IPS DF 6.9 (cell line): Measurements from ENCODE around the gene MEF2A.

Source experiments
- DNase-seq: peaks from one replicate; pipeline ENCODE4 v3.0.0-alpha.2; 2013; ENCODE audit warnings: low read depth, low spot score
- H3K27ac ChIP-seq: one replicate; pipeline ENCODE4 v1.5.1; 2013; ENCODE audit warnings: low read length, control low read depth
- H3K27me3 ChIP-seq: 2 replicates; pipeline ENCODE4 v1.6.1; 2013; ENCODE audit warnings: mild to moderate bottlenecking, low read length; ENCODE audit not compliant: control insufficient read depth, insufficient read depth
- H3K36me3 ChIP-seq: 2 replicates; pipeline ENCODE4 v1.6.1; 2013; ENCODE audit warnings: low read length; ENCODE audit not compliant: control insufficient read depth, insufficient read depth
- H3K4me1 ChIP-seq: 2 replicates; pipeline ENCODE4 v1.6.1; 2013; ENCODE audit warnings: low read length; ENCODE audit not compliant: control insufficient read depth, insufficient read depth
- H3K4me3 ChIP-seq: 2 replicates; pipeline ENCODE4 v1.5.1; 2013; ENCODE audit warnings: mild to moderate bottlenecking, low read length
- H3K9me3 ChIP-seq: 2 replicates; pipeline ENCODE4 v1.6.1; 2013; ENCODE audit warnings: low read length, inconsistent platforms; ENCODE audit not compliant: control insufficient read depth, insufficient read depth
- WGBS: extraction: QIAGEN DNeasy Blood & Tissue Kit; methylation state at CpG from one replicate; pipeline ENCODE4 v1.1.7; 2013; ENCODE audit warnings: mixed read lengths, missing lambda C conversion rate; ENCODE audit not compliant: insufficient read length, insufficient coverage; 5-methylcytosine and 5-hydroxymethylcytosine counted together

MEF2A gene

DNA sequence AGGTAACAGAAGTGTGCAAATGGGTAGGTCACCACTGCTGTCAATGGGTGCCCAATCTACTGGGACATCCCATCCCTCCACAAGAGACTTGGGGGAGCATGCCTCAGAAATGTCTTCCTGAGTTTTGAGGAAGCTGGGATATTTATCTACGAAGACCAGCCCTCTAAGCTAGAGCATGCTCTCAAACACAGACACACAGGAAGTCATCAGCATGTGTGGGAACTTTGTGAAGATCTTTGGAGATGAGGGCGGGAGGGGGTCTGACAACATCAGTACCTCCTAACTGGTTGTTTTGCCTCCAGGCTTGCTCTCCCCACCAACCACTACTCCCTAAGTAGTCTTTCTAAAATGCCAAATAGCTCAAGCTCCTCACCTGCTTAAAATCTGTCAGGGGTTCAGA lies 3.5 kb upstream of the MEF2A start:
- no CpG with 5 or more reads among the region's 2 CpGs for WGBS
- H3K27me3 ChIP-seq: no peaks in the 10 kb centered on the region
- DNase-seq: no peak
- no peak overlapping the region for H3K4me3 ChIP-seq
- H3K27ac ChIP-seq: no peak overlapping the region
- no peaks in the 10 kb centered on the region for H3K36me3 ChIP-seq
- peaks cover 5% of the 10 kb centered on the region; the same call in 1 of the 2 replicates for H3K4me1 ChIP-seq
- no peaks in the 10 kb centered on the region for H3K9me3 ChIP-seq

GRCh38 chr15:99564221-99565048 lies 1.3 kb upstream of the MEF2A start:
- peaks cover 5% of the 10 kb centered on the region; the same call in 1 of the 2 replicates for H3K4me1 ChIP-seq
- H3K36me3 ChIP-seq: no peaks in the 10 kb centered on the region
- no peak overlapping the region for H3K27ac ChIP-seq
- H3K4me3 ChIP-seq: peak overlapping the region; percentile 83; the same call in 1 of the 2 replicates
- WGBS: no CpG with 5 or more reads among the region's 11 CpGs
- no peaks in the 10 kb centered on the region for H3K27me3 ChIP-seq
- H3K9me3 ChIP-seq: no peaks in the 10 kb centered on the region
- no peak for DNase-seq

- Histone ChIP-seq H3K27me3 (no peaks in the 10 kb centered on the region), H3K27ac (no peak overlapping the region), H3K9me3 (no peaks in the 10 kb centered on the region), H3K4me3 (peak overlapping the region; percentile 83; the same call in 1 of the 2 replicates), H3K36me3 (no peaks in the 10 kb centered on the region), H3K4me1 (peaks cover 5% of the 10 kb centered on the region; the same call in 1 of the 2 replicates)
- no CpG with 5 or more reads among the region's 22 CpGs for WGBS
- no peak for DNase-seq
These were observed 810 bp upstream of the MEF2A start for GRCh38 chr15:99565049-99565298.

- no peaks in the 10 kb centered on the region for H3K36me3 ChIP-seq
- peak overlapping the region; percentile 83 for H3K4me3 ChIP-seq
- H3K27ac ChIP-seq: no peak overlapping the region
- H3K27me3 ChIP-seq: no peaks in the 10 kb centered on the region
- no CpG with 5 or more reads among the region's 69 CpGs for WGBS
- H3K9me3 ChIP-seq: no peaks in the 10 kb centered on the region
- H3K4me1 ChIP-seq: peaks cover 5% of the 10 kb centered on the region; the same call in 1 of the 2 replicates
- no peak for DNase-seq
These were observed 543 bp downstream of the MEF2A start for GRCh38 chr15:99566157-99566897.

DNA sequence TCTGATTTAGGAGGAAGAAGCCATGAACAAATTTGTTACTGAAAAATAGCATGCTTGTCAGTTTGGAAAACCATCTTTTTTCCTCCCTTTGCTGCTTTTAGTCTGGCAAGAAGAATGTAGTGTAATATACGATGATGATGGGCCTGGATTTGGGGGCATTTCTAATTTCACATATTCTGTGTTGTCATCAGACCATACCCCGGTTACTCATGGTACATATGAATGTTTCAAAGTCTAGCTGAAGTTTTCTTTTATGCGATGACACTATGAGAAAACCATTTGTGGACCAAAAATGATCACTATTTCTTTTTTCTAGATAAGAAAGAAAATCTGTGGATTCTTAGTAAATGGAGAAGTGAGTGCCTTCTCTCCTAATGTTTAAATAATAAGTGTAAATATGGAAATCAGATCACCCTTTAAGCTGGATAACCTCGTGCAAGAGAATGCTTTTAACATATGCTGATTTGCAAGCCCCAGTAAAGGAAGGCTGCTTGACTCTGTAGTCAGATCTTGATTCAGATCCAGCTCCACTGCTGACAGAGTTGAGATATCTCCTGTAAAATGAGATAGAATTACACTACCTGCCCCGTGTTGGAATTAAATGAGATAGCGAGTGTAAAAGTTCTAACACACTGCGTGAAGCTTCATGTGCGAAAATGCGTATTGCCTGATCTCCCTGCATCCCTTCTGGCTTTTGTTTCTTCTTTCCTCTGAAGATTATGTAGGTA lies 3.0 kb downstream of the MEF2A start:
- no peaks in the 10 kb centered on the region for H3K9me3 ChIP-seq
- no CpG with 5 or more reads among the region's 9 CpGs for WGBS
- no peaks in the 10 kb centered on the region for H3K36me3 ChIP-seq
- H3K27ac ChIP-seq: no peak overlapping the region
- no peak for DNase-seq
- peaks cover 4% of the 10 kb centered on the region; the same call in 1 of the 2 replicates for H3K4me1 ChIP-seq
- H3K4me3 ChIP-seq: no peak overlapping the region
- no peaks in the 10 kb centered on the region for H3K27me3 ChIP-seq

- WGBS: no CpG with 5 or more reads among the region's 3 CpGs
- H3K36me3 ChIP-seq: no peaks in the 10 kb centered on the region
- H3K4me3 ChIP-seq: no peak overlapping the region
- DNase-seq: no peak
- no peaks in the 10 kb centered on the region for H3K4me1 ChIP-seq
- no peak overlapping the region for H3K27ac ChIP-seq
- H3K27me3 ChIP-seq: no peaks in the 10 kb centered on the region
- H3K9me3 ChIP-seq: no peaks in the 10 kb centered on the region
These were observed 5.5 kb downstream of the MEF2A start for GRCh38 chr15:99571299-99571698.

DNA sequence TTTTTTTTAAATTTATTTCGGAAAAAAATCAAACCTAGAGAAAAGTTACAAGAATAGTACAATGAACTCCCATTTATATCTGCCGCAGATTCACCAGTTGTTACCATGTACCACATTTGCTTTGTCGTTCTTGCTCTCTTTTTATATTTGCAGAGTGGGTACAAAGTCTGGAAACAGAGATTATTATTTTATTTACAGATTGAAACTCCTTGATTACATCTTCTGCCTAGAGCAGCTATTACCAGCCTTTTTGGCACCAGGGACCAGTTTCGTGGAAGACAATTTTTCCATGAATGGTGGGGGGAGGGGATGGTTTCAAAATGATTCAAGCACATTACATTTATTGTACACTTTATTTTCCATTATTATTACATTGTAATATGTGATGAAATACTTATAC lies 8.3 kb downstream of the MEF2A start:
- no peak overlapping the region for H3K27ac ChIP-seq
- no peak for DNase-seq
- no peak overlapping the region for H3K4me3 ChIP-seq
- no peaks in the 10 kb centered on the region for H3K9me3 ChIP-seq
- H3K36me3 ChIP-seq: no peaks in the 10 kb centered on the region
- WGBS: no CpG with 5 or more reads among the region's 4 CpGs
- no peaks in the 10 kb centered on the region for H3K4me1 ChIP-seq
- H3K27me3 ChIP-seq: no peaks in the 10 kb centered on the region

GRCh38 chr15:99574502-99574901 lies 8.7 kb downstream of the MEF2A start:
- WGBS: no CpG with 5 or more reads among the region's 6 CpGs
- no peak overlapping the region for H3K4me3 ChIP-seq
- no peak overlapping the region for H3K27ac ChIP-seq
- H3K4me1 ChIP-seq: no peaks in the 10 kb centered on the region
- no peaks in the 10 kb centered on the region for H3K9me3 ChIP-seq
- DNase-seq: no peak
- H3K27me3 ChIP-seq: no peaks in the 10 kb centered on the region
- no peaks in the 10 kb centered on the region for H3K36me3 ChIP-seq

- Histone ChIP-seq H3K36me3 (no peaks in the 10 kb centered on the region), H3K4me1 (no peaks in the 10 kb centered on the region), H3K27ac (no peak overlapping the region), H3K27me3 (no peaks in the 10 kb centered on the region), H3K9me3 (no peaks in the 10 kb centered on the region), H3K4me3 (no peak overlapping the region)
- no peak for DNase-seq
These were observed 13.0 kb downstream of the MEF2A start for GRCh38 chr15:99578809-99579208.

DNA sequence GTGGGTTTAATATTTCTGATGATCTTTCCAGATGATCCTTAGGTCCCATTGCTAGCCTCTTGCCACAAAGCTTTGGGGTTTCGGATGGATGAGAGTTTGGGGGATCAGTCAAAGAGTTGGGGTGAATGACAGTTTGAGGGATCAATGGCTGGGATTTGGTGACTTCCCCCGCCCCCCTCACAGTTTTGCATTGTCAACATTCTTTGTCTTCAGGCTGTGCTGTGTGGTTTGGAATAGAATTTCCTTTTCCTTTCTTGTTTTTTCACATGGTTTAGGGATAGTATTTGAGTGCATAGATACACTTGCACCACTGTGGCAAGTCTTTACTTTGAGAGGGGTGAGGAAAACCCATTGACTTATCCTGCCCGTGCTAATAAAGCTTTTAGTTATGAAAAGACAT lies 14.3 kb downstream of the MEF2A start:
- no peak for DNase-seq
- Histone ChIP-seq H3K4me3 (no peak overlapping the region), H3K4me1 (no peaks in the 10 kb centered on the region), H3K27ac (no peak overlapping the region), H3K27me3 (no peaks in the 10 kb centered on the region), H3K9me3 (no peaks in the 10 kb centered on the region), H3K36me3 (no peaks in the 10 kb centered on the region)
- WGBS: no CpG with 5 or more reads among the region's 3 CpGs
